Fibroblast of lung (primary cell): ENCODE results near the gene MAPK1IP1L.

Experiments used
- EZH2 ChIP-seq: IDR thresholded peaks from 2 replicates; pipeline ENCODE4 v1.5.1; 2012; ENCODE audit warnings: low read length, control low read depth, mild to moderate bottlenecking; ENCODE audit errors: missing control alignments
- TF ChIP-seq, protein P1 (sequence below), 2 donors: IDR thresholded peaks in 1 of 2; conservative IDR thresholded peaks in 1 of 2; 1 replicate in 1 of 2; 2 replicates in 1 of 2; pipeline ENCODE4 v1.5.1; 2011 to 2012; ENCODE audit warnings: low read length in 2 of 2, control low read depth in 1 of 2, inconsistent platforms in 1 of 2, low read depth in 1 of 2, mild to moderate bottlenecking in 1 of 2

DNA sequence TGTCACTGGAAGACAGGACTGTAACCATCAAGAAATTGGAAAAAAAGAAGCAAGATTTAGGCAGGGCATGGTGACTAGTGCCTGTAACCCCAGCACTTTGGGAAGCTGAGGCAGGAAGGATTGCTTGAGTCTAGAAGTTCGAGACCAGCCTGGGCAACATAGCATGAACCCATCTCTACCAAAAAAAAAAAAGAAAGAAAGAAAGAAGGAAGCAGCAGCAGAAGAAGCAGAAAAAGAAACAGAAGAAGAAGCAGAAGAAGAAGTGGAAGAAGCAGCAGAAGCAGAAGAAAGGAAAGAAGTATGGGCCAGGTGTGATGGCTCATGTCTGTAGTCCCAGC, 47.1 kb downstream of the MAPK1IP1L start:
- TF ChIP-seq, protein P1, sequence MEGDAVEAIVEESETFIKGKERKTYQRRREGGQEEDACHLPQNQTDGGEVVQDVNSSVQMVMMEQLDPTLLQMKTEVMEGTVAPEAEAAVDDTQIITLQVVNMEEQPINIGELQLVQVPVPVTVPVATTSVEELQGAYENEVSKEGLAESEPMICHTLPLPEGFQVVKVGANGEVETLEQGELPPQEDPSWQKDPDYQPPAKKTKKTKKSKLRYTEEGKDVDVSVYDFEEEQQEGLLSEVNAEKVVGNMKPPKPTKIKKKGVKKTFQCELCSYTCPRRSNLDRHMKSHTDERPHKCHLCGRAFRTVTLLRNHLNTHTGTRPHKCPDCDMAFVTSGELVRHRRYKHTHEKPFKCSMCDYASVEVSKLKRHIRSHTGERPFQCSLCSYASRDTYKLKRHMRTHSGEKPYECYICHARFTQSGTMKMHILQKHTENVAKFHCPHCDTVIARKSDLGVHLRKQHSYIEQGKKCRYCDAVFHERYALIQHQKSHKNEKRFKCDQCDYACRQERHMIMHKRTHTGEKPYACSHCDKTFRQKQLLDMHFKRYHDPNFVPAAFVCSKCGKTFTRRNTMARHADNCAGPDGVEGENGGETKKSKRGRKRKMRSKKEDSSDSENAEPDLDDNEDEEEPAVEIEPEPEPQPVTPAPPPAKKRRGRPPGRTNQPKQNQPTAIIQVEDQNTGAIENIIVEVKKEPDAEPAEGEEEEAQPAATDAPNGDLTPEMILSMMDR (conservative IDR thresholded peaks at IDR 0.05 in 1 of 2, IDR thresholded peaks at IDR 0.05 in 1 of 2; ENCODE audit: low read depth in 1 of 2, low read length in 2 of 2) = no peak
- TF ChIP-seq EZH2 = no peak
